A673 (cell line): ENCODE results near the gene PRKAA1. TPM values are rescaled to one million over a fixed set of nuclear protein-coding genes. Genes with fewer than 3 reads are reported as not detected.
"Not testable (repeated sequence)": the region's sequence is repeated elsewhere in the genome, so short reads cannot be mapped to it uniquely, and the experiment has no call there.

Experiments used
- BruUV-seq: library from RNA; stranded (reverse); fragments of 400-500 nt; replicated peaks from 2 replicates; lab custom pipeline; 2021; lab: Mats Ljungman, UMichigan
- CTCF ChIA-PET: fragments of 300-600 bp; sonication (Branson Sonifier 250); formaldehyde crosslinking; loops from one replicate; lab custom pipeline; 2022; ENCODE audit warnings: antibody characterized with exemption; lab: Charles Lee
- POLR2A ChIA-PET: fragments of 300-600 bp; sonication (Branson Sonifier 250); formaldehyde crosslinking; loops from one replicate; lab custom pipeline; 2022; ENCODE audit warnings: antibody characterized with exemption; ENCODE audit not compliant: low non-redundant PET; lab: Charles Lee
- DNase-seq: peaks from one replicate; pipeline ENCODE4 v3.0.0-alpha.2; 2015; ENCODE audit warnings: low spot score
- H3K27ac ChIP-seq: fragments of 200-600 bp; sonication (generic); 2 replicates; pipeline ENCODE4 v1.5.1; 2016; ENCODE audit warnings: mixed run types, low read depth, mild to moderate bottlenecking, mixed read lengths, antibody characterized with exemption, low read length; ENCODE audit not compliant: poor library complexity, severe bottlenecking
- H3K27me3 ChIP-seq: fragments of 200-600 bp; sonication (generic); replicated peaks from 2 replicates; pipeline ENCODE4 v1.6.1; 2017; ENCODE audit warnings: mixed run types, low read depth, mild to moderate bottlenecking, mixed read lengths, antibody characterized with exemption, low read length; ENCODE audit not compliant: insufficient read depth, poor library complexity
- H3K36me3 ChIP-seq: fragments of 200-600 bp; sonication (generic); 2 replicates; pipeline ENCODE4 v1.6.1; 2016; ENCODE audit warnings: mixed run types, mild to moderate bottlenecking, mixed read lengths, antibody characterized with exemption, low read length; ENCODE audit not compliant: insufficient read depth, poor library complexity, severe bottlenecking
- H3K4me1 ChIP-seq: fragments of 200-600 bp; sonication (generic); 2 replicates; pipeline ENCODE4 v1.6.1; 2017; ENCODE audit warnings: mixed run types, mild to moderate bottlenecking, mixed read lengths, antibody characterized with exemption, low read length; ENCODE audit not compliant: insufficient read depth, poor library complexity, severe bottlenecking
- H3K4me3 ChIP-seq: fragments of 200-600 bp; sonication (generic); 2 replicates; pipeline ENCODE4 v1.5.1; 2016; ENCODE audit warnings: low read depth, mixed run types, mild to moderate bottlenecking, mixed read lengths, low read length; ENCODE audit not compliant: poor library complexity, severe bottlenecking
- H3K9me3 ChIP-seq: fragments of 200-600 bp; sonication (generic); 2 replicates; pipeline ENCODE4 v1.6.1; 2016; ENCODE audit warnings: mixed run types, low read depth, mild to moderate bottlenecking, mixed read lengths, antibody characterized with exemption, low read length; ENCODE audit not compliant: poor library complexity, severe bottlenecking
- EZH2 ChIP-seq: fragments of 200-600 bp; sonication (generic); IDR thresholded peaks from 2 replicates; pipeline ENCODE4 v1.6.1; 2017; ENCODE audit warnings: borderline replicate concordance, low read depth, mild to moderate bottlenecking, mixed read lengths, antibody characterized with exemption, low read length; ENCODE audit not compliant: poor library complexity, severe bottlenecking
- intact Hi-C: fragments of 100-400 bp; cut with micrococcal nuclease; formaldehyde crosslinking; loops from one replicate; pipeline ENCODE4 v1.10.0; 2022; ENCODE audit not compliant: unreplicated experiment
- total RNA-seq: library from RNA; stranded (reverse); gene quantifications from 2 replicates; pipeline ENCODE4 v1.2.3, GENCODE V29; 2021
- TF ChIP-seq, protein P1 (sequence below): fragments of 300-800, 200-600 bp; sonication (generic); conservative IDR thresholded peaks from 2 replicates; pipeline ENCODE4 v1.5.1; 2017; ENCODE audit warnings: low read depth, mild to moderate bottlenecking, antibody characterized with exemption, low read length, moderate library complexity, mixed read lengths

The PRKAA1 gene
- total RNA-seq, 1 experiment from 2014 or later: 114 TPM

DNA sequence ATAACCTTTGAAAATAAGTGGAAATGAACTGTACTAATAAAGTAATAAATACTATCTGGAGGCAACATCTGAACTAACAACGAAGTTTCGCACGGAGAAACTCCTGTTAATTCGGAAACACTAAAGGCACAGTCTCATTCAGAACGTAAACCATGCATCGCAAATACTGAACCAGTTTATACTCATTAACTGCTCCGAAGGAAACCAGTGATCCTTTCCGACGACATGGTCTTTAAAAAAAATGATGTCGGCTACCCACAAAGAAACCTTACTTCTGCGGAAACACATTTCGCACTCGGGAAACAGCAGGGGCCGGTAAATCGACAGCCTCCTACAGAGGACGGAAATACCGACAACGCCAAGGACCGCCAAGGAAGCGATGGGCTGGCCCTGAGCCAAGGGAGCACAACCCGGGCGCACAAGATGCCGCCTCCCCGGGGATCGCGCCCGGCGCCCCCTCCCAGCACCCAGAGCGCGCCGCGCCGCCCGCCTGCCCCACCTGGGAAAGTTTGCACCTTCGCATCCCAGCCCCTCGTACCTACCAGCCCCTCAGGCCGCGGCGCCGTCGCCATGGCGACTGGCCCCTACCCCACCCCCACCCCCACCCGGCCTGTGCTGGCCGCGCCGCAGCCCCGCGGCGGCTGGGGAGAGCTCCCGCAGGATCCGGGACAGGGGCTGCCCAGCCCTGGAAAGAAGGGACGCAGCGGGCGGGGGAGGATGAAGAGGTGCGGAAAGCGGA is 732 bp downstream of the PRKAA1 start:
- Histone ChIP-seq H3K27me3 (no peaks in the 10 kb centered on the region), H3K27ac (peak overlapping the region; percentile 96), H3K4me1 (peaks cover 17% of the 10 kb centered on the region), H3K36me3 (peaks cover 6% of the 10 kb centered on the region), H3K9me3 (no peaks in the 10 kb centered on the region), H3K4me3 (peak overlapping the region; percentile 68)
- TSS peak; percentile 41 for BruUV-seq
- intact Hi-C loops: no loop called here
- CTCF ChIA-PET: interaction anchor here (1.0 kb wide), 1 partner anchor 42 kb away, joined by 3 read pairs; no protein-coding TSS in a partner anchor
- POLR2A ChIA-PET: interaction anchor here (0.5 kb wide), 1 partner anchor 1216 kb away, joined by 3 read pairs; no protein-coding TSS in a partner anchor
- DNase-seq: peak; percentile 96
- TF ChIP-seq, protein P1, sequence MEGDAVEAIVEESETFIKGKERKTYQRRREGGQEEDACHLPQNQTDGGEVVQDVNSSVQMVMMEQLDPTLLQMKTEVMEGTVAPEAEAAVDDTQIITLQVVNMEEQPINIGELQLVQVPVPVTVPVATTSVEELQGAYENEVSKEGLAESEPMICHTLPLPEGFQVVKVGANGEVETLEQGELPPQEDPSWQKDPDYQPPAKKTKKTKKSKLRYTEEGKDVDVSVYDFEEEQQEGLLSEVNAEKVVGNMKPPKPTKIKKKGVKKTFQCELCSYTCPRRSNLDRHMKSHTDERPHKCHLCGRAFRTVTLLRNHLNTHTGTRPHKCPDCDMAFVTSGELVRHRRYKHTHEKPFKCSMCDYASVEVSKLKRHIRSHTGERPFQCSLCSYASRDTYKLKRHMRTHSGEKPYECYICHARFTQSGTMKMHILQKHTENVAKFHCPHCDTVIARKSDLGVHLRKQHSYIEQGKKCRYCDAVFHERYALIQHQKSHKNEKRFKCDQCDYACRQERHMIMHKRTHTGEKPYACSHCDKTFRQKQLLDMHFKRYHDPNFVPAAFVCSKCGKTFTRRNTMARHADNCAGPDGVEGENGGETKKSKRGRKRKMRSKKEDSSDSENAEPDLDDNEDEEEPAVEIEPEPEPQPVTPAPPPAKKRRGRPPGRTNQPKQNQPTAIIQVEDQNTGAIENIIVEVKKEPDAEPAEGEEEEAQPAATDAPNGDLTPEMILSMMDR: no peak
- TF ChIP-seq EZH2: no peak

DNA sequence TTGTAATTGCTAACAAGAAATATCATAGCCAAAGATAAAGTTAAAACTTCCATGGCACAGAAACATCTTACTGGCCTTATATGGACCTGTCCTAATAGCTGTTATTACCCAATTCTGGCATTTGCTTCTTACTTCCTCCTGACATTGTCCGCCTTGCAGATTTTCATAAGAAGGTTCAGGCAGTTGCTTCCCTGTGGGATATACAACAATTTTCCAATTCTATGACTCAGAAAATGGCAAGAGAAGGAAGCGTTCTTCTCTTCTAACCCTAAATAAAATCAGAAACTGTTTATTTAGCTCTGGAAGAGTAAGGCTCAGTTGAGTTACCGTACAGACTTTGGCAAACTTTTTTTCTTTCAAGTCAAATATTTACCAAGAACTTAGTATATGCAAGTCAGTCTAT is 1.7 kb downstream of the PRKAA1 start:
- intact Hi-C loops: no loop called here
- no peaks in the 10 kb centered on the region for H3K9me3 ChIP-seq
- DNase-seq: peak; percentile 32
- H3K27me3 ChIP-seq: no peaks in the 10 kb centered on the region
- H3K4me3 ChIP-seq: peak overlapping the region; percentile 68
- ChIA-PET CTCF (no interaction called here), POLR2A (no interaction called here)
- no TSS peak for BruUV-seq
- peaks cover 6% of the 10 kb centered on the region for H3K36me3 ChIP-seq
- TF ChIP-seq EZH2: no peak
- TF ChIP-seq, protein P1: no peak
- peaks cover 26% of the 10 kb centered on the region for H3K4me1 ChIP-seq
- H3K27ac ChIP-seq: peak overlapping the region; percentile 96

DNA sequence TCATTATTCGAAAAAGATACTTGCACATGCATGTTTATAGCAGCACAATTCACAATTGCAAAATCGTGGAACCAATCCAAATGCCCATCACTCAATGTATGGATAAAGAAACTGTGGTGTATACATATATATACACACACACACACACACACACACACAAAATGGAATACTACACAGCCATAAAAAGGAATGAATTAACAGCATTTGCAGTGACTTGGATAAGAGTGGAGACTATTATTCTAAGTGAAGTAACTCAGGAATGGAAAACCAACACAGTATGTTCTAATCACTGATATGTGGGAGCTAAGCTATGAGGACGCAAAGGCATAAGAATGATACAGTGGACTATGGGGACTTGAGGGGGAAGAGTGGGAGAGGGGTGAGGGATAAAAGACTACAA is 3.3 kb downstream of the PRKAA1 start:
- CTCF ChIA-PET, BruUV-seq, H3K27me3 ChIP-seq, H3K27ac ChIP-seq, H3K9me3 ChIP-seq, intact Hi-C loops, DNase-seq, H3K4me3 ChIP-seq, H3K36me3 ChIP-seq, POLR2A ChIA-PET: not testable (repeated sequence)
- peaks cover 27% of the 10 kb centered on the region for H3K4me1 ChIP-seq

DNA sequence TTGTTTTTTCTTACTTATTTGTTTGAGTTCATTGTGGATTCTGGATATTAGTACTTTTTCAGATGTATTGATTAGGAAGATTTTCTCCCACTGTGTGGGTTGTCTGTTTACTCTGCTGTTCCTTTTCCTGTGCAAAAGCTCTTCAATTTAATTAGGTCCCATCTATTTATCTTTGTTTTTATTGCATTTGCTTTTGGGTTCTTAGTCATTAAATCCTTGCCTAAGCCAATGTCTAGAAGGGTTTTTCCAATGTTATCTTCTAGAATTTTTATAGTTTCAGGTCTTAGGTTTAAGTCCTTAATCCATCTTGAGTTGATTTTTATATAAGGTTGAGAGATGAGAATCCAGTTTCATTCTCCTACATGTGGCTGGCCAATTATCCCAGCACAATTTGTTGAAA is 3.8 kb downstream of the PRKAA1 start:
- intact Hi-C loops: not testable (repeated sequence)

DNA sequence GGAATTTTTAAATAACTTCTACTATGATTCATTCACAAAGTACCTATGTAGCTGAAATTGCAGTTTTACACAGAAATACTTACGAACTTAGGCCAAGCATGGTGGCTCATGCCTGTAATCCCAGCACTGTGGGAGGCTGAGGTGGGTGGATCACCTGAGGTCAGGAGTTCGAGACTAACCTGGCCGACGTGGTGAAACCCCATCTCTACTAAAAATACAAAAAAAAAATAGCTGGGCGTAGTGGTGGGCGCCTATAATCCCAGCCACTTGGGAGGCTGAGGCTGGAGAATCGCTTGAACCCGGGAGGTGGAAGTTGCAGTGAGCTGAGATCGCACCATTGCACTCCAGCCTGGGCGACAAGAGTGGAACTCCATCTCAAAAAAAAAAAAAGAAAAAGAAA is 5.5 kb downstream of the PRKAA1 start:
- POLR2A ChIA-PET, H3K27me3 ChIP-seq, H3K4me3 ChIP-seq, DNase-seq, CTCF ChIA-PET, BruUV-seq, H3K27ac ChIP-seq: not testable (repeated sequence)
- intact Hi-C loops: loop anchor here (2.0 kb wide), 1 partner anchor 24 kb away; no protein-coding TSS in a partner anchor
- Histone ChIP-seq H3K9me3 (peaks cover 10% of the 10 kb centered on the region), H3K36me3 (peaks cover 18% of the 10 kb centered on the region), H3K4me1 (peaks cover 18% of the 10 kb centered on the region)

More for the DNA sequence above, 3.8 kb downstream of the PRKAA1 start:
- BruUV-seq, H3K4me3 ChIP-seq, H3K27ac ChIP-seq, H3K36me3 ChIP-seq, H3K27me3 ChIP-seq, DNase-seq, POLR2A ChIA-PET, CTCF ChIA-PET, H3K9me3 ChIP-seq: not testable (repeated sequence)
- H3K4me1 ChIP-seq: peaks cover 24% of the 10 kb centered on the region
